ENCODE data around the gene KRT26. TPM values are rescaled to one million over a fixed set of nuclear protein-coding genes. Genes with fewer than 3 reads are reported as not detected.

Gene KRT26
- total RNA-seq, 1 experiment from 2014 or later = not detected

DNA sequence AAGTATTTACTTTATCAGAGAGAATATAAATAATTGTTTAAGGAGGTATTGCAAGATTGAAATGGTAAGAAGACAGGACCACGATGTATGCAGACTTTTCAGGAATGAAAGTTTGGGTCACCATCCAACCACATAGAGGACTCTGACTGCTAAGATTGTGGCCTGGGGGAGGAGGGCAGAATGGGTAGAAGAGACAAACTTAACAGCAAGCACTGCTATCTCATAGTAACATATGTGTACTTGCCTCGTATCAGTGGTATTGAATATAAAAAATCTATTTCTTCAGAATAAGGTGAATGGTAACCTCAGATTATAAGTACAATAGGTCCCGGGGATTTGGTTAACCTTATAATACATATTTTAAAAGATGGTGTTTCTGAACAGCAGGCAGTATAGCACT, 44.6 kb upstream of the KRT26 start:
- H2BK20ac ChIP-seq (ENCODE audit: low read depth, low read length, poor library complexity, severe bottlenecking) = no peak overlapping the region
- H3K4ac ChIP-seq (ENCODE audit: low read depth, low read length) = no peak overlapping the region
- H4K5ac ChIP-seq (ENCODE audit: insufficient read length, low read depth, low read length) = no peak overlapping the region
- H3K79me1 ChIP-seq (ENCODE audit: insufficient read depth, low read depth, low read length, poor library complexity, severe bottlenecking) = no peaks in the 10 kb centered on the region
- H3T11ph ChIP-seq (ENCODE audit: low read length) = no peak overlapping the region
- Mint-ChIP-seq H3K4me3 (no peak overlapping the region), H3K4me1 (peaks cover 0 to 8% of the 10 kb centered on the region in 2 experiments; a peak in 1 of 4 replicates), H3K9me3 (no peaks in the 10 kb centered on the region), H3K27ac (no peak overlapping the region), H3K27me3 (ENCODE audit: low read depth) (peaks cover 77% of the 10 kb centered on the region), H3K36me3 (ENCODE audit: insufficient read depth in 1 of 3, low read depth in 3 of 3) (peaks cover 0 to 10% (median 8%) of the 10 kb centered on the region in 3 experiments; a peak in 5 of 7 replicates)
- DNase-seq = no peak
- no peaks in the 10 kb centered on the region for H3K79me2 ChIP-seq (ENCODE audit: insufficient read depth, low read length)
- no peak overlapping the region for H3K18ac ChIP-seq (ENCODE audit: insufficient read length, low read depth, low read length)
- no peaks in the 10 kb centered on the region for H3K4me1 ChIP-seq (ENCODE audit: insufficient read depth, low read length)
- H3K27ac ChIP-seq (ENCODE audit: insufficient read length, low read depth, low read length) = no peak overlapping the region
- H3K27me3 ChIP-seq (ENCODE audit: insufficient read depth, low read length) = no peaks in the 10 kb centered on the region
- H3K14ac ChIP-seq (ENCODE audit: insufficient read depth, low read length) = no peak overlapping the region
- no peak overlapping the region for H2AFZ ChIP-seq (ENCODE audit: low read length)
- H3K23me2 ChIP-seq (ENCODE audit: insufficient read length, low read depth, low read length, poor library complexity, severe bottlenecking) = peaks cover 3% of the 10 kb centered on the region
- no peak overlapping the region for H2BK12ac ChIP-seq (ENCODE audit: insufficient read length, low read depth, low read length)
- H3K9me3 ChIP-seq (ENCODE audit: control insufficient read depth, low read depth, low read length) = no peaks in the 10 kb centered on the region
- H3K4me2 ChIP-seq (ENCODE audit: insufficient read depth, insufficient read length, low read length) = no peak overlapping the region
- no peak overlapping the region for H3K23ac ChIP-seq (ENCODE audit: insufficient read length, low read depth, low read length)
- no peak overlapping the region for H3K9ac ChIP-seq (ENCODE audit: extremely low read depth, insufficient read length, low read length)
- no peaks in the 10 kb centered on the region for H4K20me1 ChIP-seq (ENCODE audit: control insufficient read depth, insufficient read depth, insufficient read length)
- H2BK120ac ChIP-seq (ENCODE audit: low read depth, low read length, poor library complexity, severe bottlenecking) = no peak overlapping the region
- no peak overlapping the region for H4K8ac ChIP-seq (replicated peaks; ENCODE audit: insufficient read length, low read depth, low read length)
- H2BK15ac ChIP-seq (ENCODE audit: low read depth, low read length) = no peak overlapping the region
- H3K56ac ChIP-seq (ENCODE audit: insufficient read length, low read depth, low read length) = no peak overlapping the region
- no peak overlapping the region for H2BK5ac ChIP-seq (ENCODE audit: insufficient read length, low read length)
- WGBS (ENCODE audit: extremely low coverage, insufficient read length, low lambda C conversion rate) = no CpG with 5 or more reads among the region's 3 CpGs
- no peak overlapping the region for H4K91ac ChIP-seq (ENCODE audit: insufficient read length, low read depth, low read length)
- no peak overlapping the region for H2AK5ac ChIP-seq (ENCODE audit: insufficient read length, low read length)
- TF ChIP-seq, protein P1, sequence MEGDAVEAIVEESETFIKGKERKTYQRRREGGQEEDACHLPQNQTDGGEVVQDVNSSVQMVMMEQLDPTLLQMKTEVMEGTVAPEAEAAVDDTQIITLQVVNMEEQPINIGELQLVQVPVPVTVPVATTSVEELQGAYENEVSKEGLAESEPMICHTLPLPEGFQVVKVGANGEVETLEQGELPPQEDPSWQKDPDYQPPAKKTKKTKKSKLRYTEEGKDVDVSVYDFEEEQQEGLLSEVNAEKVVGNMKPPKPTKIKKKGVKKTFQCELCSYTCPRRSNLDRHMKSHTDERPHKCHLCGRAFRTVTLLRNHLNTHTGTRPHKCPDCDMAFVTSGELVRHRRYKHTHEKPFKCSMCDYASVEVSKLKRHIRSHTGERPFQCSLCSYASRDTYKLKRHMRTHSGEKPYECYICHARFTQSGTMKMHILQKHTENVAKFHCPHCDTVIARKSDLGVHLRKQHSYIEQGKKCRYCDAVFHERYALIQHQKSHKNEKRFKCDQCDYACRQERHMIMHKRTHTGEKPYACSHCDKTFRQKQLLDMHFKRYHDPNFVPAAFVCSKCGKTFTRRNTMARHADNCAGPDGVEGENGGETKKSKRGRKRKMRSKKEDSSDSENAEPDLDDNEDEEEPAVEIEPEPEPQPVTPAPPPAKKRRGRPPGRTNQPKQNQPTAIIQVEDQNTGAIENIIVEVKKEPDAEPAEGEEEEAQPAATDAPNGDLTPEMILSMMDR (conservative IDR thresholded peaks at IDR 0.05) = no peak
